ENCODE measurements around the gene PYCR2.

The PYCR2 gene

GRCh38 chr1:225944951-225945350 is 20.9 kb upstream of the PYCR2 start:
- Histone ChIP-seq H3K27me3 (ENCODE audit: insufficient read depth, low read depth, severe bottlenecking) (no peaks in the 10 kb centered on the region), H3K9me3 (ENCODE audit: severe bottlenecking) (no peaks in the 10 kb centered on the region), H3K4me3 (ENCODE audit: low read depth, low read length) (no peak overlapping the region), H3K27ac (no peak overlapping the region), H3K36me3 (no peaks in the 10 kb centered on the region)
- no peak for DNase-seq
- TF ChIP-seq CTCF (IDR thresholded peaks at IDR 0.05; ENCODE audit: low read depth, low read length) = no peak

- H3K27me3 ChIP-seq (ENCODE audit: insufficient read depth, low read depth, severe bottlenecking) = no peaks in the 10 kb centered on the region
- no peak overlapping the region for H3K27ac ChIP-seq
- no peak for DNase-seq
- TF ChIP-seq CTCF (IDR thresholded peaks at IDR 0.05; ENCODE audit: low read depth, low read length) = no peak
- no peaks in the 10 kb centered on the region for H3K36me3 ChIP-seq
- H3K9me3 ChIP-seq (ENCODE audit: severe bottlenecking) = no peaks in the 10 kb centered on the region
- no peak overlapping the region for H3K4me3 ChIP-seq (ENCODE audit: low read depth, low read length)
Measured at GRCh38 chr1:225944387-225944786, 20.3 kb upstream of the PYCR2 start.

GRCh38 chr1:225943582-225943981 is 19.5 kb upstream of the PYCR2 start:
- no peak for TF ChIP-seq CTCF (IDR thresholded peaks at IDR 0.05; ENCODE audit: low read depth, low read length)
- no peaks in the 10 kb centered on the region for H3K27me3 ChIP-seq (ENCODE audit: insufficient read depth, low read depth, severe bottlenecking)

GRCh38 chr1:225942574-225942973 is 18.5 kb upstream of the PYCR2 start:
- no peaks in the 10 kb centered on the region for H3K36me3 ChIP-seq
- no peak overlapping the region for H3K27ac ChIP-seq
- DNase-seq = no peak
- H3K27me3 ChIP-seq (ENCODE audit: insufficient read depth, low read depth, severe bottlenecking) = no peaks in the 10 kb centered on the region
- TF ChIP-seq CTCF (IDR thresholded peaks at IDR 0.05; ENCODE audit: low read depth, low read length) = no peak
- no peaks in the 10 kb centered on the region for H3K9me3 ChIP-seq (ENCODE audit: severe bottlenecking)
- no peak overlapping the region for H3K4me3 ChIP-seq (ENCODE audit: low read depth, low read length)

More at GRCh38 chr1:225943582-225943981, 19.5 kb upstream of the PYCR2 start:
- Histone ChIP-seq H3K9me3 (ENCODE audit: severe bottlenecking) (no peaks in the 10 kb centered on the region), H3K27ac (no peak overlapping the region), H3K4me3 (ENCODE audit: low read depth, low read length) (no peak overlapping the region), H3K36me3 (no peaks in the 10 kb centered on the region)
- DNase-seq = no peak

- Histone ChIP-seq H3K9me3 (ENCODE audit: severe bottlenecking) (no peaks in the 10 kb centered on the region), H3K36me3 (no peaks in the 10 kb centered on the region), H3K4me3 (ENCODE audit: low read depth, low read length) (no peak overlapping the region), H3K27me3 (ENCODE audit: insufficient read depth, low read depth, severe bottlenecking) (no peaks in the 10 kb centered on the region), H3K27ac (peak overlapping the region; percentile 55; the same call in 1 of the 2 replicates)
- TF ChIP-seq CTCF (IDR thresholded peaks at IDR 0.05; ENCODE audit: low read depth, low read length) = no peak
- no peak for DNase-seq
Measured at GRCh38 chr1:225941942-225942222, 17.8 kb upstream of the PYCR2 start.

- peak within 1 kb of the TSS; percentile 55 for H3K27ac ChIP-seq
Measured at GRCh38 chr1:225941187-225941941, 17.3 kb upstream of the PYCR2 start, which contains the start of gene LEFTY2. LEFTY2 (minus strand) TSS chr1:225941220; CDS start chr1:225941140, 80 bp downstream.

More at GRCh38 chr1:225941187-225941941, 17.3 kb upstream of the PYCR2 start, which contains the start of gene LEFTY2:
- peak; percentile 33 for DNase-seq
- no peaks in the 10 kb centered on the region for H3K36me3 ChIP-seq
- H3K4me3 ChIP-seq (ENCODE audit: low read depth, low read length) = no peak within 1 kb of the TSS
- TF ChIP-seq CTCF (IDR thresholded peaks at IDR 0.05; ENCODE audit: low read depth, low read length) = no peak
- no peaks in the 10 kb centered on the region for H3K27me3 ChIP-seq (ENCODE audit: insufficient read depth, low read depth, severe bottlenecking)
- H3K9me3 ChIP-seq (ENCODE audit: severe bottlenecking) = no peaks in the 10 kb centered on the region
